GM13976 (cell line): Measurements from ENCODE around the gene CRACR2A.

Source experiments
- DNase-seq: peaks from one replicate; pipeline ENCODE4 v3.0.0; 2012; ENCODE audit warnings: low spot score
- CTCF ChIP-seq: IDR thresholded peaks from 2 replicates; pipeline ENCODE4 v1.5.1; 2012; ENCODE audit warnings: borderline replicate concordance, mild to moderate bottlenecking; ENCODE audit not compliant: insufficient read depth; ENCODE audit errors: extremely low read depth, missing control alignments, control extremely low read depth
- in situ Hi-C: fragments of 300-500 bp; cut with MboI; formaldehyde crosslinking; loops from one replicate; pipeline ENCODE4 v1.12.0; 2022; ENCODE audit warnings: low sequenced_read_pairs, mixed read lengths, inconsistent platforms; ENCODE audit not compliant: unreplicated experiment

CRACR2A gene

DNA sequence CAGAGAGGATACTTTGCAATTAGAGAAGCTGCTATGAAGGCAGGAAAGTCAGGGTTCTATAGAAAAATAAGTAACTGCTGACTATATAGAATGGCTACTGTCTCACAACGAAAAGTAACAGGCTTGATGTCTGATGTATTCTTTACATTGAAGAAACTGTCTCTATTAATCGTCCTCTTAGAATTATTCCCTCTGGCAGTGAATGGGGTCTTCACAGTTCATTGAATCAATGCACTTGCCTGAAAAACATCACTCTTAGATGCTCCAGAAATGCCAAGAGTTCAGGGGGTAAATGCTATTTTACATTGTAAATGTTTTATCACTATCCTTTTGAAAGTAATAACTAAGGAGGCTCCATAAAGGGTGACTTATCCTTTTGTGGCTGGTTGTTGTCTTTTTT, 37.7 kb upstream of the CRACR2A start:
- DNase-seq = no peak
- TF ChIP-seq CTCF = no peak
- in situ Hi-C loops = loop anchor here (25.0 kb wide), 1 partner anchor 453 kb away; no protein-coding TSS in a partner anchor

GRCh38 chr12:3789838-3790237, 36.9 kb upstream of the CRACR2A start:
- DNase-seq = no peak
- in situ Hi-C loops = loop anchor here (25.0 kb wide), 1 partner anchor 453 kb away; no protein-coding TSS in a partner anchor
- no peak for TF ChIP-seq CTCF

DNA sequence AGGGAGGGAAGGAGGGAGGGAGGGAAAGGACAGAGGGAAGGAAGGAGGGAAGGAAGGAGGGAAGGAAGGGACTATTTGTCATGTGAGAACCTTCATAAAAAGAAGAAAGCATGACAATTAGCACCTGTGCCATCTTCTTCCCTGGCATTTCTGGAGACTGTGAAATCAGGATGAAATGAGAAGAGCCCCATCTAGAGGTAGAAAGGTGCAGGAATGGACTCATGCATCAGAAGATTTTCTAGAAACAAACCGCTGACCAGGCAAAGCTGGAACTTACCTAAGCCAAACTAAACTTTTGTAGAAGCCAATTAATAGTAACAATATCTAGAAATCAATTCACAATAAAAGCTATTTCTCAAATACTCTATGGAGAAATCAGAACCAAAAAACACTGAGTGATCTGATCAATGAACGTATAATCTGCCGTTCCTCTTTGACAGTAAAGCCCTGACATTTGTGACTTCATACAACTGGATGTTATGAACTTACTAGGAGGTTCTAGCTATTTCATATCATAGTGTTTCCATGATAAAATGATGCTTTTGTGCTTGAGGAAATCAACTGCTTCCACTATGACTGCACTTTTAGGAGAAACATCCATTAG, 24.4 kb upstream of the CRACR2A start:
- TF ChIP-seq CTCF = peak; percentile 51
- DNase-seq = peak; percentile 51
- in situ Hi-C loops = loop anchor here (25.0 kb wide), 1 partner anchor 440 kb away; no protein-coding TSS in a partner anchor

- DNase-seq = no peak
- no peak for TF ChIP-seq CTCF
- in situ Hi-C loops = loop anchor here (25.0 kb wide), 1 partner anchor 438 kb away; no protein-coding TSS in a partner anchor
Measured at GRCh38 chr12:3775385-3776035, 22.6 kb upstream of the CRACR2A start.

DNA sequence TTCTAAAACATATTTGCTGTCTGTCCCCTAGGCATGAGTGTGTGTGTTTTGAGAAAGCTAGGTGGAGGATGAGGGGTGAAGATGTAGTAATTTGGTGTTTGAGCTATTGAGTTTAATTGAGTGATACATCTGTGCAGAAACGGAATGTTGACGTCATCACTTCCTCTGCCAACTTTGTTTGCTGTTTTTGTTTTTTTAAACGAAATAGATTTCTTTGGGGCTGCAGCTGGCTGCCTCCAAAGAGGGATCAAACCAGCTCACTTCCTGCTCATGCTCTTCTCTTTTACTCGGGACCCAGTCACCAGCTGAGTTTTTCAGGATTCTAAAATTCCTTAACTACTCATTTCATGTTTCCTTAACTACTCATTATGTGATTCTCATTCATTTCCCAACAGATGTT, 19.5 kb upstream of the CRACR2A start:
- DNase-seq = no peak
- in situ Hi-C loops = no loop called here

GRCh38 chr12:3771853-3772252, 18.9 kb upstream of the CRACR2A start:
- no peak for TF ChIP-seq CTCF
- in situ Hi-C loops = no loop called here
- no peak for DNase-seq

More for the DNA sequence above, 19.5 kb upstream of the CRACR2A start:
- TF ChIP-seq CTCF = no peak
